ENCODE results near the gene FZR1. TPM values are rescaled to one million over a fixed set of nuclear protein-coding genes. Genes with fewer than 3 reads are reported as not detected.

Gene FZR1
- total and polyA plus RNA-seq, 2 of the 4 experiments (the other 2 are of a cell fraction), result 21.5 to 47.8 TPM

GRCh38 chr19:3494559-3494958, 11.6 kb upstream of the FZR1 start:
- ChIA-PET CTCF (no interaction called here), POLR2A (ENCODE audit: unreplicated experiment) (no interaction called here)
- Histone ChIP-seq H4K5ac (ENCODE audit: low read depth, low read length) (no peak overlapping the region), H3K4me1 (ENCODE audit: control insufficient read depth, insufficient read depth, low read length) (no peaks in the 10 kb centered on the region), H3K27me3 (ENCODE audit: control insufficient read depth, insufficient read depth, low read length) (no peaks in the 10 kb centered on the region), H2AK5ac (ENCODE audit: low read depth, low read length) (no peak overlapping the region), H3K9me1 (ENCODE audit: insufficient read depth, low read length) (peaks cover under 1% of the 10 kb centered on the region; the same call in 1 of the 2 replicates), H4K8ac (ENCODE audit: low read depth in 2 of 2, low read length in 2 of 2) (no peak overlapping the region), H2BK20ac (ENCODE audit: low read depth, low read length) (no peak overlapping the region), H3K18ac (ENCODE audit: low read depth, low read length) (no peak overlapping the region), H3K9me3 (ENCODE audit: control insufficient read depth, insufficient read depth, low read length) (no peaks in the 10 kb centered on the region), H2BK15ac (ENCODE audit: low read depth, low read length) (no peak overlapping the region), H3K4me2 (ENCODE audit: low read depth, low read length) (no peak overlapping the region), H2AK9ac (replicated peaks; ENCODE audit: low read depth, low read length, poor library complexity) (no peak overlapping the region), H3K23ac (ENCODE audit: low read depth, low read length) (no peak overlapping the region), H3K27ac (ENCODE audit: insufficient read depth, low read length) (no peak overlapping the region), H2BK120ac (ENCODE audit: low read depth, low read length) (no peak overlapping the region), H3K79me1 (ENCODE audit: low read depth in 1 of 2, low read length in 2 of 2) (peaks cover under 1 to 31% of the 10 kb centered on the region in 2 experiments; a peak in 3 of 4 replicates), H4K91ac (ENCODE audit: insufficient read depth, low read depth, low read length) (no peak overlapping the region), H3K4ac (ENCODE audit: low read depth, low read length) (no peak overlapping the region), H3K9ac (ENCODE audit: low read depth, low read length) (no peak overlapping the region), H2AFZ (replicated peaks; ENCODE audit: low read length, poor library complexity) (no peak overlapping the region), H3K4me3 (ENCODE audit: insufficient read depth, low read depth, low read length) (no peak overlapping the region), H2BK5ac (ENCODE audit: low read depth, low read length, poor library complexity, severe bottlenecking) (no peak overlapping the region), H3K56ac (ENCODE audit: extremely low read depth, insufficient read depth, low read length) (no peak overlapping the region), H4K20me1 (ENCODE audit: insufficient read depth, low read length) (no peaks in the 10 kb centered on the region), H3K36me3 (ENCODE audit: control insufficient read depth, insufficient read depth, low read length) (peaks cover 31% of the 10 kb centered on the region), H3K14ac (replicated peaks; ENCODE audit: low read depth, low read length) (no peak overlapping the region)
- in situ Hi-C loops (cut with MboI; ENCODE audit: low sequenced_read_pairs), result loop anchor here (25.0 kb wide), 1 partner anchor 532 kb away; no protein-coding TSS in a partner anchor
- DNase-seq (no peak), ATAC-seq (ENCODE audit: low read depth) (no peak)
- intact Hi-C loops (cut with micrococcal nuclease), result no loop called here
- no TSS peak for BruUV-seq (replicated peaks)
- TF ChIP-seq ELK1 (IDR thresholded peaks at IDR 0.05; ENCODE audit: borderline replicate concordance, low read depth, low read length), result no peak
- dilution Hi-C loops (cut with HindIII; ENCODE audit: low sequenced_read_pairs, unreplicated experiment), result no loop called here
- WGBS, 2 experiments (ENCODE audit: extremely low coverage in 2 of 2, insufficient read length in 1 of 2), result 97% methylated on average over 16 of the region's 18 CpGs; no CpG with 5 or more reads in 1 of the 2 experiments

Measured in IMR-90 (cell line).